ENCODE measurements around the gene SLC9A1. TPM values are rescaled to one million over a fixed set of nuclear protein-coding genes. Genes with fewer than 3 reads are reported as not detected.
A peak's percentile ranks its signal among the peaks of the same experiment; 100 is the strongest.

Gene SLC9A1
- polyA plus RNA-seq, 3 donors: 4.5 to 14.2 (median 4.6) TPM

- Mint-ChIP-seq H3K27me3 (ENCODE audit: low read depth in 3 of 3) (peaks cover 0 to 9% (median 0%) of the 10 kb centered on the region in 3 donors), H3K36me3 (peaks cover 43 to 68% of the 10 kb centered on the region in 2 donors), H3K9me3 (peaks cover 0 to 2% (median 0%) of the 10 kb centered on the region in 7 donors), H3K4me3 (no peak overlapping the region), H3K4me1 (peaks cover 51% of the 10 kb centered on the region), H3K27ac (peak overlapping the region in 3 of 7 donors; percentile 66 to 83 (median 69))
- peaks cover 46 to 60% of the 10 kb centered on the region in 2 donors for H3K4me1 ChIP-seq (ENCODE audit: control insufficient read depth in 1 of 2, insufficient read depth in 2 of 2, low read length in 2 of 2)
- 95% methylated on average over 8 of the region's 17 CpGs for WGBS (ENCODE audit: insufficient coverage)
- no peaks in the 10 kb centered on the region for H3K27me3 ChIP-seq (ENCODE audit: control insufficient read depth in 2 of 2, insufficient read depth in 2 of 2, low read length in 2 of 2)
- no peak for DNase-seq
- no peak overlapping the region for H3K9ac ChIP-seq (ENCODE audit: insufficient read depth, low read length, poor library complexity, severe bottlenecking)
- no peaks in the 10 kb centered on the region for H3K9me3 ChIP-seq (replicated peaks in 1 of 2; ENCODE audit: control insufficient read depth in 1 of 2, insufficient read depth in 1 of 2, low read length in 2 of 2)
- H3K79me2 ChIP-seq (ENCODE audit: insufficient read depth, low read length): no peaks in the 10 kb centered on the region
- no peak overlapping the region for H3K4me2 ChIP-seq (replicated peaks; ENCODE audit: extremely low read depth, low read length, poor library complexity, severe bottlenecking)
- no peak for TF ChIP-seq CTCF (IDR thresholded peaks at IDR 0.05)
- H3K27ac ChIP-seq (ENCODE audit: low read depth in 1 of 2, low read length in 2 of 2): no peak overlapping the region
- peaks cover 36 to 53% of the 10 kb centered on the region in 2 donors for H3K36me3 ChIP-seq (replicated peaks in 1 of 2; ENCODE audit: control insufficient read depth in 1 of 2, insufficient read depth in 2 of 2, low read length in 2 of 2)
- intact Hi-C loops (cut with micrococcal nuclease): loop anchor here (1.0 to 10.0 kb wide), 4 partner anchors 95 to 293 kb away; partner anchors contain the start of gene GPR3 (in 1 of the 2)
- H4K20me1 ChIP-seq (ENCODE audit: insufficient read depth, low read length): no peaks in the 10 kb centered on the region
- no peak overlapping the region for H3K4me3 ChIP-seq (replicated peaks in 1 of 3; ENCODE audit: low read depth in 2 of 3, low read length in 3 of 3)
- H2AFZ ChIP-seq (ENCODE audit: insufficient read depth, low read depth, low read length, poor library complexity, severe bottlenecking): no peak overlapping the region
Measured at GRCh38 chr1:27102134-27102706, 52.7 kb downstream of the SLC9A1 start.

GRCh38 chr1:27101696-27102095 lies 53.2 kb downstream of the SLC9A1 start:
- H3K4me1 ChIP-seq (ENCODE audit: control insufficient read depth in 1 of 2, insufficient read depth in 2 of 2, low read length in 2 of 2): peaks cover 44 to 56% of the 10 kb centered on the region in 2 donors
- H3K4me2 ChIP-seq (replicated peaks; ENCODE audit: extremely low read depth, low read length, poor library complexity, severe bottlenecking): no peak overlapping the region
- intact Hi-C loops (cut with micrococcal nuclease): loop anchor here (1.0 to 10.0 kb wide), 4 partner anchors 96 to 293 kb away; partner anchors contain the start of gene GPR3 (in 1 of the 2)
- Mint-ChIP-seq H3K36me3 (peaks cover 43 to 66% of the 10 kb centered on the region in 2 donors), H3K27me3 (ENCODE audit: low read depth in 3 of 3) (peaks cover 0 to 9% (median 0%) of the 10 kb centered on the region in 3 donors), H3K9me3 (peaks cover 0 to 2% (median 0%) of the 10 kb centered on the region in 7 donors), H3K27ac (peak overlapping the region in 4 of 7 donors; percentile 64 to 93 (median 70)), H3K4me1 (peaks cover 49% of the 10 kb centered on the region), H3K4me3 (no peak overlapping the region)
- no peaks in the 10 kb centered on the region for H3K27me3 ChIP-seq (ENCODE audit: control insufficient read depth in 2 of 2, insufficient read depth in 2 of 2, low read length in 2 of 2)
- H3K27ac ChIP-seq (ENCODE audit: low read depth in 1 of 2, low read length in 2 of 2): no peak overlapping the region
- WGBS (ENCODE audit: insufficient coverage): 97% methylated on average over 15 of the region's 15 CpGs
- H3K79me2 ChIP-seq (ENCODE audit: insufficient read depth, low read length): no peaks in the 10 kb centered on the region
- peaks cover 36 to 51% of the 10 kb centered on the region in 2 donors for H3K36me3 ChIP-seq (replicated peaks in 1 of 2; ENCODE audit: control insufficient read depth in 1 of 2, insufficient read depth in 2 of 2, low read length in 2 of 2)
- H4K20me1 ChIP-seq (ENCODE audit: insufficient read depth, low read length): no peaks in the 10 kb centered on the region
- no peak for TF ChIP-seq CTCF (IDR thresholded peaks at IDR 0.05)
- no peak overlapping the region for H3K4me3 ChIP-seq (replicated peaks in 1 of 3; ENCODE audit: low read depth in 2 of 3, low read length in 3 of 3)
- DNase-seq: no peak
- H2AFZ ChIP-seq (ENCODE audit: insufficient read depth, low read depth, low read length, poor library complexity, severe bottlenecking): no peak overlapping the region
- H3K9me3 ChIP-seq (replicated peaks in 1 of 2; ENCODE audit: control insufficient read depth in 1 of 2, insufficient read depth in 1 of 2, low read length in 2 of 2): no peaks in the 10 kb centered on the region
- no peak overlapping the region for H3K9ac ChIP-seq (ENCODE audit: insufficient read depth, low read length, poor library complexity, severe bottlenecking)
